Endothelial cell (in vitro differentiated cells): ENCODE results near the gene PLCB3. TPM values are rescaled to one million over a fixed set of nuclear protein-coding genes. Genes with fewer than 3 reads are reported as not detected.
A peak's percentile ranks its signal among the peaks of the same experiment; 100 is the strongest.

ENCODE experiments used
- DNase-seq: peaks from one replicate; pipeline ENCODE4 v3.0.0; 2021; ENCODE audit warnings: low spot score
- H3K27ac Mint-ChIP-seq: one replicate; pipeline ENCODE4 v1.8.0; 2021; ENCODE audit warnings: mixed read lengths, inconsistent platforms; ENCODE audit not compliant: unreplicated experiment
- H3K27me3 Mint-ChIP-seq: one replicate; pipeline ENCODE4 v1.8.0; 2021; ENCODE audit warnings: mild to moderate bottlenecking, moderate library complexity, mixed read lengths, inconsistent platforms; ENCODE audit not compliant: unreplicated experiment
- H3K36me3 Mint-ChIP-seq: one replicate; pipeline ENCODE4 v1.8.0; 2021; ENCODE audit warnings: mild to moderate bottlenecking, low read depth, mixed read lengths, inconsistent platforms; ENCODE audit not compliant: unreplicated experiment
- H3K4me1 Mint-ChIP-seq: one replicate; pipeline ENCODE4 v1.8.0; 2021; ENCODE audit warnings: mild to moderate bottlenecking, mixed read lengths, inconsistent platforms; ENCODE audit not compliant: unreplicated experiment
- H3K4me3 Mint-ChIP-seq: one replicate; pipeline ENCODE4 v1.8.0; 2021; ENCODE audit warnings: mild to moderate bottlenecking, mixed read lengths, inconsistent platforms; ENCODE audit not compliant: unreplicated experiment
- H3K9me3 Mint-ChIP-seq: one replicate; pipeline ENCODE4 v1.8.0; 2021; ENCODE audit warnings: mixed read lengths, inconsistent platforms; ENCODE audit not compliant: unreplicated experiment
- total RNA-seq: library from RNA; stranded (reverse); fragmentation: NEBNext Ultra II Directional; extraction: Animal tissue kit (Norgen Biotek cat#: 25700); gene quantifications from one replicate; pipeline ENCODE4 v1.2.1, GENCODE V29; 2021; ENCODE audit not compliant: unreplicated experiment
- TF ChIP-seq, protein P1 (sequence below): fragments of 200-600 bp; sonication (generic); IDR thresholded peaks from one replicate; pipeline ENCODE4 v1.5.0; 2021; ENCODE audit warnings: antibody characterized with exemption; ENCODE audit not compliant: unreplicated experiment

PLCB3 gene
- total RNA-seq, 1 donor from 2014 or later: 51.0 TPM

GRCh38 chr11:64232967-64233315, 18.4 kb upstream of the PLCB3 start:
- Mint-ChIP-seq H3K27me3 (peaks cover 20% of the 10 kb centered on the region), H3K36me3 (peaks cover 5% of the 10 kb centered on the region), H3K27ac (no peak overlapping the region), H3K4me1 (peaks cover 3% of the 10 kb centered on the region), H3K9me3 (no peaks in the 10 kb centered on the region), H3K4me3 (peak overlapping the region; percentile 59)
- DNase-seq: no peak
- TF ChIP-seq, protein P1, sequence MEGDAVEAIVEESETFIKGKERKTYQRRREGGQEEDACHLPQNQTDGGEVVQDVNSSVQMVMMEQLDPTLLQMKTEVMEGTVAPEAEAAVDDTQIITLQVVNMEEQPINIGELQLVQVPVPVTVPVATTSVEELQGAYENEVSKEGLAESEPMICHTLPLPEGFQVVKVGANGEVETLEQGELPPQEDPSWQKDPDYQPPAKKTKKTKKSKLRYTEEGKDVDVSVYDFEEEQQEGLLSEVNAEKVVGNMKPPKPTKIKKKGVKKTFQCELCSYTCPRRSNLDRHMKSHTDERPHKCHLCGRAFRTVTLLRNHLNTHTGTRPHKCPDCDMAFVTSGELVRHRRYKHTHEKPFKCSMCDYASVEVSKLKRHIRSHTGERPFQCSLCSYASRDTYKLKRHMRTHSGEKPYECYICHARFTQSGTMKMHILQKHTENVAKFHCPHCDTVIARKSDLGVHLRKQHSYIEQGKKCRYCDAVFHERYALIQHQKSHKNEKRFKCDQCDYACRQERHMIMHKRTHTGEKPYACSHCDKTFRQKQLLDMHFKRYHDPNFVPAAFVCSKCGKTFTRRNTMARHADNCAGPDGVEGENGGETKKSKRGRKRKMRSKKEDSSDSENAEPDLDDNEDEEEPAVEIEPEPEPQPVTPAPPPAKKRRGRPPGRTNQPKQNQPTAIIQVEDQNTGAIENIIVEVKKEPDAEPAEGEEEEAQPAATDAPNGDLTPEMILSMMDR: no peak

GRCh38 chr11:64233913-64234586, 17.3 kb upstream of the PLCB3 start, which contains the start of gene VEGFB:
Gene VEGFB, plus strand, starts transcription at chr11:64234584. Its CDS starts 250 bp downstream, at chr11:64234834.
- Mint-ChIP-seq H3K27ac (no peak within 1 kb of the TSS), H3K4me3 (peak within 1 kb of the TSS; percentile 83), H3K4me1 (peaks cover 7% of the 10 kb centered on the region), H3K36me3 (peaks cover 5% of the 10 kb centered on the region), H3K27me3 (peaks cover 17% of the 10 kb centered on the region), H3K9me3 (no peaks in the 10 kb centered on the region)
- TF ChIP-seq, protein P1: no peak
- no peak for DNase-seq

DNA sequence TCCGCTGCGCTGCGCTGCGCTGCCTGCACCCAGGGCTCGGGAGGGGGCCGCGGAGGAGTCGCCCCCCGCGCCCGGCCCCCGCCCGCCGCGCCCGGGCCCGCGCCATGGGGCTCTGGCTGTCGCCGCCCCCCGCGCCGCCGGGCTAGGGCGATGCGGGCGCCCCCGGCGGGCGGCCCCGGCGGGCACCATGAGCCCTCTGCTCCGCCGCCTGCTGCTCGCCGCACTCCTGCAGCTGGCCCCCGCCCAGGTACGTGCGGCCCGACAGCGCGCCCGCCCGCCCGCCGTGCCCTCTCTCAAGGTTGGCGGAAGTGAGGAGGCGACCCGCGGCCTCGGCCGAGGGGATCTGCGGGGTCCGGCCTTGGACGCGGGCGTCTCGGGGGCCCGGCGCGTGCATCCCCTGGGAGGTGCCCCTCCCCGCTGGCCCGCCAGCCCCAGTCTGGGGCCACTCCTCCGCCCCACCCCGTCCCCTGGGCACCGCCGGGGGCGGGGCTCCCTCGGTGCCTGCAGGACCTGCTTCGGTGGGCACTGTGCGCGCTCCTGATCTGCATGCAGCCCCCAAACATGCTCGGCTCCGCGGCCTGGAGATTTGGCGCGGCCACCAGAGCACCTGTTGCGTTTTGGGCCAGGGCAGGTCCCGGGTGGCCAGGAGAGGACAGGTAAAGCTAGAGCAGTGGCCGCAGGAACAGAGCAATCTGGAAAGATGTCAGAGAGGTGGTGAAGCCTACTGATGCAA, 16.5 kb upstream of the PLCB3 start:
- TF ChIP-seq, protein P1: no peak
- no peak overlapping the region for H3K27ac Mint-ChIP-seq
- H3K27me3 Mint-ChIP-seq: peaks cover 21% of the 10 kb centered on the region
- H3K9me3 Mint-ChIP-seq: no peaks in the 10 kb centered on the region
- H3K4me1 Mint-ChIP-seq: peaks cover 7% of the 10 kb centered on the region
- DNase-seq: no peak
- H3K4me3 Mint-ChIP-seq: peak overlapping the region; percentile 83
- H3K36me3 Mint-ChIP-seq: peaks cover 5% of the 10 kb centered on the region

GRCh38 chr11:64235437-64236161, 15.7 kb upstream of the PLCB3 start:
- H3K36me3 Mint-ChIP-seq: peaks cover 5% of the 10 kb centered on the region
- TF ChIP-seq, protein P1: no peak
- H3K4me1 Mint-ChIP-seq: peaks cover 11% of the 10 kb centered on the region
- no peak overlapping the region for H3K27ac Mint-ChIP-seq
- peak overlapping the region; percentile 83 for H3K4me3 Mint-ChIP-seq
- no peak for DNase-seq
- peaks cover 25% of the 10 kb centered on the region for H3K27me3 Mint-ChIP-seq
- H3K9me3 Mint-ChIP-seq: no peaks in the 10 kb centered on the region
